Ascending aorta (tissue), 2 donors: Measurements from ENCODE around the gene ADRA2C. TPM values are rescaled to one million over a fixed set of nuclear protein-coding genes. Genes with fewer than 3 reads are reported as not detected.

Experiments
- DNase-seq, 2 donors: peaks; one replicate each; pipeline ENCODE4 v3.0.0-alpha.2; 2019; ENCODE audit warnings: low spot score in 2 of 2
- H3K27ac ChIP-seq, 2 donors: fragments of 200-600 bp; sonication (generic); one replicate each; pipeline ENCODE4 v1.5.1; 2016 to 2017; ENCODE audit warnings: mild to moderate bottlenecking in 1 of 2
- H3K27me3 ChIP-seq: fragments of 200-600 bp; sonication (generic); one replicate; pipeline ENCODE4 v1.5.1; 2017
- H3K36me3 ChIP-seq, 2 donors: fragments of 200-600 bp; sonication (generic); one replicate each; pipeline ENCODE4 v1.5.1; 2016
- H3K4me1 ChIP-seq, 2 donors: fragments of 200-600 bp; sonication (generic); one replicate each; pipeline ENCODE4 v1.5.1; 2016 to 2017; ENCODE audit warnings: mild to moderate bottlenecking in 1 of 2
- H3K4me3 ChIP-seq, 2 donors: fragments of 200-600 bp; sonication (generic); one replicate each; pipeline ENCODE4 v1.5.1; 2016 to 2017; ENCODE audit warnings: mild to moderate bottlenecking in 1 of 2
- H3K9me3 ChIP-seq, 2 donors: fragments of 200-600 bp; sonication (generic); one replicate each; pipeline ENCODE4 v1.5.1; 2016
- CTCF ChIP-seq, 3 experiments: fragments of 200-600 bp in 2 of 3; fragments of 450-650 bp in 1 of 3; sonication (generic) in 2 of 3; IDR thresholded peaks; one replicate each; pipeline ENCODE4 v1.5.1; 2016 to 2019; ENCODE audit warnings: antibody characterized with exemption in 3 of 3, mild to moderate bottlenecking in 1 of 3, moderate library complexity in 1 of 3
- intact Hi-C: fragments of 100-400 bp; cut with DNase I; formaldehyde crosslinking; loops from one replicate; pipeline ENCODE4 v1.15.1; 2023
- total RNA-seq: library from RNA; depleted of rRNA; stranded (reverse); fragments of >200 nt; gene quantifications from one replicate; pipeline ENCODE4 v1.1.0, GENCODE V29; 2016

Gene ADRA2C
- total RNA-seq, 1 donor from 2014 or later, result 46.1 TPM

- Histone ChIP-seq H3K4me1 (no peaks in the 10 kb centered on the region), H3K27ac (no peak overlapping the region), H3K27me3 (no peaks in the 10 kb centered on the region), H3K4me3 (no peak overlapping the region), H3K9me3 (no peaks in the 10 kb centered on the region), H3K36me3 (no peaks in the 10 kb centered on the region)
- intact Hi-C loops, result no loop called here
- DNase-seq, result no peak
- TF ChIP-seq CTCF (IDR thresholded peaks at IDR 0.05), result no peak
Observed at GRCh38 chr4:3789587-3789986, 23.4 kb downstream of the ADRA2C start.

DNA sequence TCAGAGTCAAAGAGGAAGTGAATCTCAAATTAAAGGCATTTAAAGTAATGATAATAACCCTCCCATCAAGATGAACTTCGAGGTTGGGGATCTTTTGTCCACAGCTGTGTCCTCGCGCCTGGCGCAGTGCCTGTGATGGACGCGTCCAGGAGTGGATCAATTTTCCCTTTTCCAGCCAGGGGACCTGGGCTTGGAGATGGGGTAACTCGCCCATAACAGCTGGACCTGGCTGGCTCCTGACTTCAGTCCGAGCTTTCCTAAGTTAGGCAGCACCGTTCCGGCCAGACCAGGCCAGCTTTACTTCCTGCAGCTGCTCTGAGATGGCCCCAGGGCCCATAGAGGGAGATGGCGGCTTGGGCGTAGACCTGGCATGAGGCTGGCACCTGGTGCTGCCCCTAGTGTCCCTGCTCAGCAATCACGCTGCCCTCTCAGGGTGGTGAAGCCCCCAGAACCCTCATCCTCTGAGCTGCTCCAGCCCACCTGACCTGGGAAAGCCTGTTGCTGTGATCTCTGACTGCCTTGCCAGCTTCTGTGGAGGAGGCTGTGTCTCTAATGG is 23.9 kb downstream of the ADRA2C start:
- H3K9me3 ChIP-seq, result peaks cover 0 to 5% of the 10 kb centered on the region in 2 donors
- no peak overlapping the region for H3K4me3 ChIP-seq
- H3K36me3 ChIP-seq, result no peaks in the 10 kb centered on the region
- DNase-seq, result no peak
- intact Hi-C loops, result no loop called here
- H3K27me3 ChIP-seq, result no peaks in the 10 kb centered on the region
- no peak overlapping the region for H3K27ac ChIP-seq
- H3K4me1 ChIP-seq, result no peaks in the 10 kb centered on the region
- no peak for TF ChIP-seq CTCF (IDR thresholded peaks at IDR 0.05)

GRCh38 chr4:3791256-3791655 is 25.1 kb downstream of the ADRA2C start:
- intact Hi-C loops, result no loop called here
- Histone ChIP-seq H3K4me3 (no peak overlapping the region), H3K9me3 (peaks cover 7 to 13% of the 10 kb centered on the region in 2 donors), H3K27ac (no peak overlapping the region), H3K27me3 (no peaks in the 10 kb centered on the region), H3K36me3 (no peaks in the 10 kb centered on the region), H3K4me1 (no peaks in the 10 kb centered on the region)
- no peak for TF ChIP-seq CTCF (IDR thresholded peaks at IDR 0.05)
- no peak for DNase-seq

DNA sequence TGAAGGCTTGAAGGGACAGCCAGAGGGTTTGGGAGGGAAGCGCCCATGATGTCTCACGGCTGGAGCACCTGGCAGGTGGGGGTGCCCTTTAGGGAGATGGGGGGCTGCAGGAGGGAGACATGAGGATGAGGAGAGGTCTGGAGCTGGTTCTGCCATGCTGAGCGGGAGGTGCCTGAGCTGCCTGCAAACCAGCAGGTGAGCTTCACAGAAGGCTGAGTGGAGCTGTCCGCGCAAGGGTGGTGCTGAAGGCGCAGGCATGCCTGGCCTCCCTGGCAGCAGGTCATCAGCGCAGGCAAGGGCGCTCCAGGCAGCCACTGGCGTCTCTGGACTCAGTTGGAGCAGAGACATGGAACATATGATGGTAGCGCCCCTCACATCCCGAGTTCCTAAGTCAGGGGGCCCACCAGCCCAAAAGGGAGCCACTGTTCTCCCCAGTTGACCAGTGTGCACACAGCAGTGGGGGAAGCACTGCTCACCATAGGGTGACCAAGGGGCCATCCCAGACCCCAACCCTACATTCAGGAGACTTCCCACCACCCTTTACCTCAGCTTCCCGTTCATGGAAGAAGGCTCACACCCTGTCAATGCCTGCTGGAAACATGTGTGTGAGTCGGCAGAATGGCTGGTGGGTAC is 25.8 kb downstream of the ADRA2C start:
- intact Hi-C loops, result no loop called here
- H3K4me3 ChIP-seq, result no peak overlapping the region
- H3K36me3 ChIP-seq, result no peaks in the 10 kb centered on the region
- H3K27ac ChIP-seq, result no peak overlapping the region
- TF ChIP-seq CTCF (IDR thresholded peaks at IDR 0.05), result no peak
- no peaks in the 10 kb centered on the region for H3K27me3 ChIP-seq
- no peaks in the 10 kb centered on the region for H3K4me1 ChIP-seq
- DNase-seq, result no peak
- H3K9me3 ChIP-seq, result peaks cover 8 to 14% of the 10 kb centered on the region in 2 donors

DNA sequence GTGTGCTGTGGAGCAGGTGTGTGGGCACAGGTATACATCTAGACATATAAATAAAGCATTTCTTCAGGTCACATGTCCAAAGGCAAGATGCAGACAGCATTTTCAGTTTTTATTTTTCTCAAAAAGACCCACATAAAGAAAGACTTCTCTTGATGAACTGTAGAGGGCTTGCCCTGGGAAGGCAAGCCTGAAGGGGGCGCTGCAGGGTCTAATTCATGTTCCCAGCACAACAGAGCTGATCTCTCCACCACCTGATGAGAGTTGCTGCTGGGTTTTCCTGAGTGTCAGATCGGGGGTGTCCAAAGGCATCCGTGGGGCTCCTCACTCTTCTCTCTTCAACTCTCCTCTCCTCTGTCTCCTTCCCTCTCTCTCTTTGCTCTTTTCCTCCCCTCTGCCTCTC is 26.6 kb downstream of the ADRA2C start:
- Histone ChIP-seq H3K27ac (no peak overlapping the region), H3K36me3 (no peaks in the 10 kb centered on the region), H3K9me3 (peaks cover 8 to 14% of the 10 kb centered on the region in 2 donors), H3K4me3 (no peak overlapping the region), H3K27me3 (no peaks in the 10 kb centered on the region), H3K4me1 (no peaks in the 10 kb centered on the region)
- TF ChIP-seq CTCF (IDR thresholded peaks at IDR 0.05), result no peak
- intact Hi-C loops, result no loop called here
- no peak for DNase-seq
